GM12891 (cell line): ENCODE results near the gene TNRC6A.

Experiments
- PAX5 ChIP-seq: IDR thresholded peaks from 2 replicates; pipeline ENCODE4 v1.6.1; 2011; ENCODE audit warnings: low read length, moderate library complexity, mild to moderate bottlenecking; ENCODE audit not compliant: insufficient read depth, severe bottlenecking
- POLR2A ChIP-seq: IDR thresholded peaks from 2 replicates; pipeline ENCODE4 v1.6.1; 2011; ENCODE audit warnings: low read depth, low read length, control low read depth
- POLR2AphosphoS5 ChIP-seq: IDR thresholded peaks from 2 replicates; pipeline ENCODE4 v1.6.1; 2011; ENCODE audit warnings: low read depth, low read length, control low read depth
- POU2F2 ChIP-seq: IDR thresholded peaks from 2 replicates; pipeline ENCODE4 v1.6.1; 2011; ENCODE audit warnings: low read depth, mild to moderate bottlenecking, control low read depth, low read length, moderate library complexity
- SPI1 ChIP-seq: IDR thresholded peaks from 2 replicates; pipeline ENCODE4 v1.6.1; 2011; ENCODE audit warnings: low read depth, low read length, control low read depth
- TAF1 ChIP-seq: IDR thresholded peaks from 2 replicates; pipeline ENCODE4 v1.6.1; 2011; ENCODE audit warnings: low read depth, low read length, control low read depth

DNA sequence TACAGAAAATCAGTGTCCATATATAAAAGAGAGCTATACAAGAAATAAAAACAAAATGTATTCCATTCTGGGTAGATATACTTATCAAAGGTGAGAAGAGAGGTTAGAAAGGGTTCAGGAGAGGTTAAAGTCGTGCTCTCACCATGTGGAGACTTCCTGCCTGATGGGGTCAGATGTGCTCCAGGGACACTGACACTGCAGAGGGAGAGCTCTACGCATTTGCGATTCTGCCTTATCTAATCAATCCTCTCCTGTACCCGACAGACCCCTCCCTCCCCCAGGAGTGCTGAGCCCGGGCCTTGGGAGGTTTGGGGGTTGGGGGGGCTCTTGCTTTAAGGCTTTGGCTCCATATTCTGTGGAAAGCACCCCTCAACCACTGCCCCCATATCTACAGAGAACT is 99.7 kb downstream of the TNRC6A start:
- no peak for TF ChIP-seq POLR2A
- no peak for TF ChIP-seq POLR2AphosphoS5
- no peak for TF ChIP-seq TAF1
- TF ChIP-seq POU2F2 = no peak
- TF ChIP-seq SPI1 = no peak
- no peak for TF ChIP-seq PAX5
